HG03066 (cell line): ENCODE measurements around the gene SUGP1.
"Not testable (repeated sequence)": the region's sequence is repeated elsewhere in the genome, so short reads cannot be mapped to it uniquely, and the experiment has no call there.

ENCODE experiments used
- ATAC-seq: cut with Tn5 transposase; IDR thresholded peaks from one replicate; pipeline ENCODE4 v1.9.1; 2021; ENCODE audit warnings: low read depth; ENCODE audit not compliant: unreplicated experiment

Gene SUGP1

GRCh38 chr19:19268453-19269385 is 51.6 kb downstream of the SUGP1 start:
- no peak for ATAC-seq

- no peak for ATAC-seq
Observed at GRCh38 chr19:19267305-19267704, 53.0 kb downstream of the SUGP1 start.

- ATAC-seq, result no peak
Observed at GRCh38 chr19:19263886-19264487, 56.3 kb downstream of the SUGP1 start.

GRCh38 chr19:19262190-19263057 is 57.9 kb downstream of the SUGP1 start:
- no peak for ATAC-seq

- no peak for ATAC-seq
Observed at GRCh38 chr19:19261350-19262189, 58.7 kb downstream of the SUGP1 start.

GRCh38 chr19:19260417-19261214 is 59.7 kb downstream of the SUGP1 start:
- no peak for ATAC-seq

GRCh38 chr19:19259741-19260140 is 60.6 kb downstream of the SUGP1 start:
- no peak for ATAC-seq

- ATAC-seq, result no peak
Observed at GRCh38 chr19:19258589-19259338, 61.5 kb downstream of the SUGP1 start.

- no peak for ATAC-seq
Observed at GRCh38 chr19:19257836-19258588, 62.3 kb downstream of the SUGP1 start.

- ATAC-seq, result no peak
Observed at GRCh38 chr19:19257137-19257536, 63.2 kb downstream of the SUGP1 start.

- no peak for ATAC-seq
Observed at GRCh38 chr19:19256072-19256969, 64.0 kb downstream of the SUGP1 start.

- ATAC-seq, result not testable (repeated sequence)
Observed at GRCh38 chr19:19253409-19253808, 66.9 kb downstream of the SUGP1 start.

- ATAC-seq, result no peak
Observed at GRCh38 chr19:19250196-19250801, 70.0 kb downstream of the SUGP1 start.

- no peak for ATAC-seq
Observed at GRCh38 chr19:19240476-19240875, 79.8 kb downstream of the SUGP1 start.

GRCh38 chr19:19239675-19240074 is 80.6 kb downstream of the SUGP1 start:
- no peak for ATAC-seq

GRCh38 chr19:19238126-19238894 is 82.0 kb downstream of the SUGP1 start:
- no peak for ATAC-seq
